ENCODE data around the gene ZDHHC8.

ZDHHC8 gene

GRCh38 chr22:20130319-20130718 is 1.3 kb upstream of the ZDHHC8 start:
- DNase-seq (ENCODE audit: low read depth) = no peak

GRCh38 chr22:20130731-20131596 is 640 bp upstream of the ZDHHC8 start:
- DNase-seq (ENCODE audit: low read depth) = peak; percentile 68

GRCh38 chr22:20131859-20132685 is 468 bp downstream of the ZDHHC8 start:
- DNase-seq (ENCODE audit: low read depth) = no peak

GRCh38 chr22:20132686-20133246 is 1.2 kb downstream of the ZDHHC8 start:
- DNase-seq (ENCODE audit: low read depth) = no peak

GRCh38 chr22:20133930-20134549 is 2.4 kb downstream of the ZDHHC8 start:
- no peak for DNase-seq (ENCODE audit: low read depth)

GRCh38 chr22:20135265-20135664 is 3.7 kb downstream of the ZDHHC8 start:
- DNase-seq (ENCODE audit: low read depth) = no peak

GRCh38 chr22:20135806-20136602 is 4.4 kb downstream of the ZDHHC8 start:
- no peak for DNase-seq (ENCODE audit: low read depth)

GRCh38 chr22:20136603-20136873 is 4.9 kb downstream of the ZDHHC8 start:
- DNase-seq (ENCODE audit: low read depth) = no peak

- DNase-seq (ENCODE audit: low read depth) = no peak
Observed at GRCh38 chr22:20137113-20137512, 5.5 kb downstream of the ZDHHC8 start.

- no peak for DNase-seq (ENCODE audit: low read depth)
Observed at GRCh38 chr22:20137671-20138416, 6.2 kb downstream of the ZDHHC8 start.

- no peak for DNase-seq (ENCODE audit: low read depth)
Observed at GRCh38 chr22:20138417-20138738, 6.8 kb downstream of the ZDHHC8 start.

GRCh38 chr22:20138868-20139267 is 7.3 kb downstream of the ZDHHC8 start:
- DNase-seq (ENCODE audit: low read depth) = no peak

GRCh38 chr22:20139391-20140106 is 7.9 kb downstream of the ZDHHC8 start:
- DNase-seq (ENCODE audit: low read depth) = no peak

- DNase-seq (ENCODE audit: low read depth) = no peak
Observed at GRCh38 chr22:20140107-20140445, 8.5 kb downstream of the ZDHHC8 start.

GRCh38 chr22:20140521-20140964 is 8.9 kb downstream of the ZDHHC8 start:
- DNase-seq (ENCODE audit: low read depth) = no peak

- no peak for DNase-seq (ENCODE audit: low read depth)
Observed at GRCh38 chr22:20141186-20142077, 9.8 kb downstream of the ZDHHC8 start.

- no peak for DNase-seq (ENCODE audit: low read depth)
Observed at GRCh38 chr22:20142711-20143621, 11.4 kb downstream of the ZDHHC8 start.

All from T follicular helper cell (primary cell).